Neural progenitor cell (in vitro differentiated cells): ENCODE results near the gene MPHOSPH8. TPM values are rescaled to one million over a fixed set of nuclear protein-coding genes. Genes with fewer than 3 reads are reported as not detected.
"Not testable (repeated sequence)": the region's sequence is repeated elsewhere in the genome, so short reads cannot be mapped to it uniquely, and the experiment has no call there.

Source experiments
- DNase-seq: peaks from one replicate; pipeline ENCODE4 v3.0.0-alpha.2; 2016; ENCODE audit warnings: low spot score
- H2AFZ ChIP-seq: fragments of 200-600 bp; sonication (generic); replicated peaks from 2 replicates; pipeline ENCODE4 v1.6.1; 2016; ENCODE audit warnings: antibody characterized with exemption
- H3F3A ChIP-seq: fragments of 200-600 bp; sonication (generic); 2 replicates; pipeline ENCODE4 v1.6.1; 2016; ENCODE audit warnings: antibody characterized with exemption, low read depth
- H3K27ac ChIP-seq: fragments of 200-600 bp; sonication (generic); 2 replicates; pipeline ENCODE4 v1.5.1; 2016; ENCODE audit warnings: mild to moderate bottlenecking
- H3K27me3 ChIP-seq: fragments of 200-600 bp; sonication (generic); 2 replicates; pipeline ENCODE4 v1.6.1; 2016; ENCODE audit warnings: mild to moderate bottlenecking, moderate library complexity
- H3K36me3 ChIP-seq: fragments of 200-600 bp; sonication (generic); 2 replicates; pipeline ENCODE4 v1.5.1; 2016
- H3K4me1 ChIP-seq: fragments of 200-600 bp; sonication (generic); 2 replicates; pipeline ENCODE4 v1.6.1; 2016; ENCODE audit warnings: mixed run types
- H3K4me2 ChIP-seq: fragments of 200-600 bp; sonication (generic); 2 replicates; pipeline ENCODE4 v1.6.1; 2016
- H3K4me3 ChIP-seq: fragments of 200-600 bp; sonication (generic); 2 replicates; pipeline ENCODE4 v1.5.1; 2016
- H3K79me2 ChIP-seq: fragments of 200-600 bp; sonication (generic); 2 replicates; pipeline ENCODE4 v1.6.1; 2016; ENCODE audit warnings: low read depth
- H3K9ac ChIP-seq: fragments of 200-600 bp; sonication (generic); 2 replicates; pipeline ENCODE4 v1.6.1; 2016
- H3K9me3 ChIP-seq: fragments of 200-600 bp; sonication (generic); 2 replicates; pipeline ENCODE4 v1.5.1; 2016; ENCODE audit warnings: low read depth
- H4K20me1 ChIP-seq: fragments of 200-600 bp; sonication (generic); 2 replicates; pipeline ENCODE4 v1.6.1; 2016; ENCODE audit warnings: low read depth
- H3K27ac Mint-ChIP-seq: 3 replicates; pipeline ENCODE4 v1.8.0; 2021; ENCODE audit warnings: mixed read lengths
- H3K27me3 Mint-ChIP-seq: 2 replicates; pipeline ENCODE4 v1.8.0; 2022; ENCODE audit warnings: low read depth, mild to moderate bottlenecking, inconsistent platforms, moderate library complexity, mixed read lengths; ENCODE audit not compliant: insufficient read depth
- H3K36me3 Mint-ChIP-seq: 3 replicates; pipeline ENCODE4 v1.8.0; 2021; ENCODE audit warnings: mixed read lengths
- H3K4me1 Mint-ChIP-seq: 3 replicates; pipeline ENCODE4 v1.8.0; 2021; ENCODE audit warnings: mixed read lengths
- H3K4me3 Mint-ChIP-seq: 3 replicates; pipeline ENCODE4 v1.8.0; 2021; ENCODE audit warnings: mild to moderate bottlenecking, moderate library complexity, mixed read lengths
- H3K9me3 Mint-ChIP-seq: 3 replicates; pipeline ENCODE4 v1.8.0; 2020; ENCODE audit warnings: mixed read lengths
- CTCF ChIP-seq: fragments of 200-600 bp; sonication (generic); IDR thresholded peaks from 2 replicates; pipeline ENCODE4 v1.5.1; 2017; ENCODE audit warnings: antibody characterized with exemption, mild to moderate bottlenecking
- EZH2 ChIP-seq: fragments of 200-600 bp; sonication (generic); IDR thresholded peaks from 2 replicates; pipeline ENCODE4 v1.6.1; 2017; ENCODE audit warnings: antibody characterized with exemption, mild to moderate bottlenecking, moderate library complexity
- EZH2phosphoT487 ChIP-seq: fragments of 200-600 bp; sonication (generic); IDR thresholded peaks from 2 replicates; pipeline ENCODE4 v1.6.1; 2017; ENCODE audit warnings: antibody characterized with exemption
- total RNA-seq: library from RNA; depleted of rRNA; stranded (reverse); fragments of >200 nt; gene quantifications from 2 replicates; pipeline ENCODE4 v1.2.3, GENCODE V29; 2015; ENCODE audit warnings: low replicate concordance

Gene MPHOSPH8
- total RNA-seq, 1 donor from 2014 or later = 6.4 TPM

GRCh38 chr13:19632915-19633478, 462 bp upstream of the MPHOSPH8 start:
- Histone ChIP-seq H3K4me1 (peaks cover 6% of the 10 kb centered on the region), H3K4me2 (peak overlapping the region; percentile 78), H3F3A (peaks cover 5% of the 10 kb centered on the region), H3K79me2 (peaks cover 42% of the 10 kb centered on the region), H3K36me3 (no peaks in the 10 kb centered on the region), H3K9ac (no peak overlapping the region), H3K27ac (no peak overlapping the region), H3K27me3 (no peaks in the 10 kb centered on the region), H2AFZ (peak overlapping the region; percentile 67), H3K4me3 (peak overlapping the region; percentile 72), H4K20me1 (peaks cover 11% of the 10 kb centered on the region), H3K9me3 (no peaks in the 10 kb centered on the region)
- Mint-ChIP-seq H3K4me3 (peak overlapping the region; percentile 100), H3K9me3 (peaks cover 5% of the 10 kb centered on the region), H3K27ac (no peak overlapping the region), H3K4me1 (peaks cover 14% of the 10 kb centered on the region), H3K36me3 (peaks cover 12% of the 10 kb centered on the region), H3K27me3 (no peaks in the 10 kb centered on the region)
- no peak for TF ChIP-seq CTCF
- TF ChIP-seq EZH2phosphoT487 = no peak
- TF ChIP-seq EZH2 = no peak
- no peak for DNase-seq

- H2AFZ ChIP-seq = peak overlapping the region; percentile 67
- peak overlapping the region; percentile 80 for H3K27ac Mint-ChIP-seq
- H3K9ac ChIP-seq = no peak overlapping the region
- H3K9me3 Mint-ChIP-seq = peaks cover 5% of the 10 kb centered on the region
- H3F3A ChIP-seq = peaks cover 5% of the 10 kb centered on the region
- peaks cover 11% of the 10 kb centered on the region for H4K20me1 ChIP-seq
- H3K79me2 ChIP-seq = peaks cover 50% of the 10 kb centered on the region
- peak overlapping the region; percentile 72 for H3K4me3 ChIP-seq
- peak overlapping the region; percentile 78 for H3K4me2 ChIP-seq
- H3K36me3 ChIP-seq = no peaks in the 10 kb centered on the region
- DNase-seq = peak; percentile 19
- no peak overlapping the region for H3K27ac ChIP-seq
- H3K36me3 Mint-ChIP-seq = peaks cover 15% of the 10 kb centered on the region
- H3K4me3 Mint-ChIP-seq = peak overlapping the region; percentile 100
- H3K27me3 Mint-ChIP-seq = peaks cover 3% of the 10 kb centered on the region
- no peaks in the 10 kb centered on the region for H3K27me3 ChIP-seq
- H3K4me1 ChIP-seq = peaks cover 6% of the 10 kb centered on the region
- peaks cover 14% of the 10 kb centered on the region for H3K4me1 Mint-ChIP-seq
- TF ChIP-seq EZH2 = no peak
- no peak for TF ChIP-seq EZH2phosphoT487
- TF ChIP-seq CTCF = no peak
- no peaks in the 10 kb centered on the region for H3K9me3 ChIP-seq
Measured at GRCh38 chr13:19634256-19634740, 839 bp downstream of the MPHOSPH8 start.

GRCh38 chr13:19635926-19636325, 2.5 kb downstream of the MPHOSPH8 start:
- H3K27me3 Mint-ChIP-seq, H3K4me2 ChIP-seq: not testable (repeated sequence)
- H4K20me1 ChIP-seq = peaks cover 11% of the 10 kb centered on the region

GRCh38 chr13:19643652-19644051, 10.2 kb downstream of the MPHOSPH8 start:
- H3K27me3 Mint-ChIP-seq = peaks cover under 1% of the 10 kb centered on the region
- Histone ChIP-seq H3K9ac (no peak overlapping the region), H3K27me3 (no peaks in the 10 kb centered on the region), H3K9me3 (no peaks in the 10 kb centered on the region), H3K79me2 (peaks cover 2% of the 10 kb centered on the region), H3K36me3 (no peaks in the 10 kb centered on the region), H3K4me3 (no peak overlapping the region), H2AFZ (no peak overlapping the region), H3K4me1 (peaks cover 14% of the 10 kb centered on the region), H3K4me2 (no peak overlapping the region), H4K20me1 (no peaks in the 10 kb centered on the region), H3F3A (no peaks in the 10 kb centered on the region), H3K27ac (no peak overlapping the region)
- DNase-seq = no peak
- peaks cover 26% of the 10 kb centered on the region for H3K36me3 Mint-ChIP-seq
- TF ChIP-seq CTCF (no peak), EZH2phosphoT487 (no peak), EZH2 (no peak)
- no peaks in the 10 kb centered on the region for H3K4me1 Mint-ChIP-seq
- no peak overlapping the region for H3K27ac Mint-ChIP-seq
- H3K4me3 Mint-ChIP-seq = no peak overlapping the region
- no peaks in the 10 kb centered on the region for H3K9me3 Mint-ChIP-seq

More at GRCh38 chr13:19635926-19636325, 2.5 kb downstream of the MPHOSPH8 start:
- H3K4me3 Mint-ChIP-seq = peak overlapping the region; percentile 48
- H3K27ac ChIP-seq, H3K27ac Mint-ChIP-seq, H3K9me3 Mint-ChIP-seq, H3F3A ChIP-seq, H3K36me3 ChIP-seq, H2AFZ ChIP-seq, H3K9me3 ChIP-seq, H3K4me1 ChIP-seq, H3K27me3 ChIP-seq, DNase-seq, H3K4me3 ChIP-seq, H3K36me3 Mint-ChIP-seq, H3K9ac ChIP-seq: not testable (repeated sequence)
- H3K4me1 Mint-ChIP-seq = peaks cover 14% of the 10 kb centered on the region
- peaks cover 50% of the 10 kb centered on the region for H3K79me2 ChIP-seq
